Osteoblast (primary cell): ENCODE data around the gene MUC2. TPM values are rescaled to one million over a fixed set of nuclear protein-coding genes. Genes with fewer than 3 reads are reported as not detected.

Experiments used
- DNase-seq: peaks from one replicate; pipeline ENCODE4 v3.0.0; 2011; ENCODE audit warnings: low spot score, mixed read lengths; ENCODE audit not compliant: insufficient read length; ENCODE audit errors: missing footprints
- H2AFZ ChIP-seq: 2 replicates; pipeline ENCODE4 v1.6.0; 2011; ENCODE audit warnings: mild to moderate bottlenecking, low read length
- H3K27ac ChIP-seq: 2 replicates; pipeline ENCODE4 v1.5.1; 2011; ENCODE audit warnings: mild to moderate bottlenecking, low read depth, low read length, moderate library complexity
- H3K27me3 ChIP-seq: 2 replicates; pipeline ENCODE4 v1.6.0; 2012; ENCODE audit warnings: mild to moderate bottlenecking, control low read depth, inconsistent platforms, low read length, moderate library complexity; ENCODE audit not compliant: insufficient read depth
- H3K36me3 ChIP-seq: 2 replicates; pipeline ENCODE4 v1.5.1; 2011; ENCODE audit warnings: mild to moderate bottlenecking, low read length, control low read depth, moderate library complexity; ENCODE audit not compliant: insufficient read depth
- H3K4me1 ChIP-seq: 2 replicates; pipeline ENCODE4 v1.5.1; 2011; ENCODE audit warnings: mild to moderate bottlenecking, low read length, control low read depth, moderate library complexity; ENCODE audit not compliant: insufficient read depth
- H3K4me2 ChIP-seq: 2 replicates; pipeline ENCODE4 v1.6.0; 2011; ENCODE audit warnings: mild to moderate bottlenecking, low read length; ENCODE audit not compliant: insufficient read depth
- H3K4me3 ChIP-seq: fragments of 200-600 bp; sonication (generic); 3 replicates; pipeline ENCODE4 v1.5.1; 2012; ENCODE audit warnings: mild to moderate bottlenecking, low read length, inconsistent platforms; ENCODE audit not compliant: insufficient read depth
- H3K79me2 ChIP-seq: 2 replicates; pipeline ENCODE4 v1.6.0; 2012; ENCODE audit warnings: mild to moderate bottlenecking, low read length, control low read depth, inconsistent platforms; ENCODE audit not compliant: insufficient read depth
- H3K9me3 ChIP-seq: 2 replicates; pipeline ENCODE4 v1.5.1; 2011; ENCODE audit warnings: low read depth, low read length, control low read depth
- H4K20me1 ChIP-seq: 2 replicates; pipeline ENCODE4 v1.6.0; 2012; ENCODE audit warnings: mild to moderate bottlenecking, low read length, control low read depth; ENCODE audit not compliant: insufficient read depth
- total RNA-seq: library from RNA; depleted of rRNA; stranded (reverse); fragments of >200 nt; gene quantifications from 2 replicates; pipeline ENCODE4 v1.2.3, GENCODE V29; 2012
- TF ChIP-seq, protein P1 (sequence below): IDR thresholded peaks from 2 replicates; pipeline ENCODE4 v1.5.1; 2011; ENCODE audit warnings: mild to moderate bottlenecking, low read depth, low read length, moderate library complexity; ENCODE audit errors: extremely low read depth

Gene MUC2
- total RNA-seq, 1 donor = not detected

DNA sequence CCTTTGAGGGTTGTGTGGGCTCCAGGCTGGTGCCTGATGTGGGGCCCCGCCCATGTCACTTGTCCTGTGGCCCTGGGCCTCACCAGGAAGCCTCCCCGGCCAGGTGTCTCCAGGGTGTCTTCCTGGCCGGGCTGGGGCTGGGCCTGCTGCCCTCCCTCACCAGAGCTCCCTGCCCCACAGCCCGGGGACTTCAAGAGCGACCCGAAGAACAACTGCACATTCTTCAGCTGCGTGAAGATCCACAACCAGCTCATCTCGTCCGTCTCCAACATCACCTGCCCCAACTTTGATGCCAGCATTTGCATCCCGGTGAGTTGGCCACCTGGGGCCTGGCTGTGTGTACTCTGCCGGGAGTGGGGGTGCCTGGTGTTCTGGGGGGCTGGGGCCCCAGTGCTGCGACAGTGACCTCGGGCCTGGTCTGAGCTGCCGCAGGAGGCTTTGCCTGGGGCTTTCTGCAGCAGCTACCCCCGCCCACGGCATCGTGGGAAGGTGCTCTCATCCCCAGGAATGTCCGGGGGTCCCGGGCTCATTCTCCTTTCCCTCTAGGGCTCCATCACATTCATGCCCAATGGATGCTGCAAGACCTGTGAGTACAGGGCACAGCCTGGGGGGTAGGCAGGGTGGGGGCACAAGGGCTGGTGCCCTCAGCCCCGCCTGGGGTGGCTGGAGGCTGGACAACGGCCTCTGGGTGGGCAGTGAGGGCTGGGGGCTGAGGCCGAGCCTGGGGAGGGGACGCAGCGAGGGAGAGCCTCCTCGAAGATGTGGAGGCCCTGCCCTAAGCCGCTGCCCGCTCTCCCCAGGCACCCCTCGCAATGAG lies 34.6 kb downstream of the MUC2 start:
- no peaks in the 10 kb centered on the region for H3K9me3 ChIP-seq
- no peak for DNase-seq
- TF ChIP-seq, protein P1, sequence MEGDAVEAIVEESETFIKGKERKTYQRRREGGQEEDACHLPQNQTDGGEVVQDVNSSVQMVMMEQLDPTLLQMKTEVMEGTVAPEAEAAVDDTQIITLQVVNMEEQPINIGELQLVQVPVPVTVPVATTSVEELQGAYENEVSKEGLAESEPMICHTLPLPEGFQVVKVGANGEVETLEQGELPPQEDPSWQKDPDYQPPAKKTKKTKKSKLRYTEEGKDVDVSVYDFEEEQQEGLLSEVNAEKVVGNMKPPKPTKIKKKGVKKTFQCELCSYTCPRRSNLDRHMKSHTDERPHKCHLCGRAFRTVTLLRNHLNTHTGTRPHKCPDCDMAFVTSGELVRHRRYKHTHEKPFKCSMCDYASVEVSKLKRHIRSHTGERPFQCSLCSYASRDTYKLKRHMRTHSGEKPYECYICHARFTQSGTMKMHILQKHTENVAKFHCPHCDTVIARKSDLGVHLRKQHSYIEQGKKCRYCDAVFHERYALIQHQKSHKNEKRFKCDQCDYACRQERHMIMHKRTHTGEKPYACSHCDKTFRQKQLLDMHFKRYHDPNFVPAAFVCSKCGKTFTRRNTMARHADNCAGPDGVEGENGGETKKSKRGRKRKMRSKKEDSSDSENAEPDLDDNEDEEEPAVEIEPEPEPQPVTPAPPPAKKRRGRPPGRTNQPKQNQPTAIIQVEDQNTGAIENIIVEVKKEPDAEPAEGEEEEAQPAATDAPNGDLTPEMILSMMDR = no peak
- no peak overlapping the region for H3K4me2 ChIP-seq
- no peak overlapping the region for H3K27ac ChIP-seq
- H2AFZ ChIP-seq = no peak overlapping the region
- H3K36me3 ChIP-seq = no peaks in the 10 kb centered on the region
- no peaks in the 10 kb centered on the region for H4K20me1 ChIP-seq
- H3K27me3 ChIP-seq = peaks cover 3% of the 10 kb centered on the region
- H3K4me1 ChIP-seq = no peaks in the 10 kb centered on the region
- no peak overlapping the region for H3K4me3 ChIP-seq
- no peaks in the 10 kb centered on the region for H3K79me2 ChIP-seq

DNA sequence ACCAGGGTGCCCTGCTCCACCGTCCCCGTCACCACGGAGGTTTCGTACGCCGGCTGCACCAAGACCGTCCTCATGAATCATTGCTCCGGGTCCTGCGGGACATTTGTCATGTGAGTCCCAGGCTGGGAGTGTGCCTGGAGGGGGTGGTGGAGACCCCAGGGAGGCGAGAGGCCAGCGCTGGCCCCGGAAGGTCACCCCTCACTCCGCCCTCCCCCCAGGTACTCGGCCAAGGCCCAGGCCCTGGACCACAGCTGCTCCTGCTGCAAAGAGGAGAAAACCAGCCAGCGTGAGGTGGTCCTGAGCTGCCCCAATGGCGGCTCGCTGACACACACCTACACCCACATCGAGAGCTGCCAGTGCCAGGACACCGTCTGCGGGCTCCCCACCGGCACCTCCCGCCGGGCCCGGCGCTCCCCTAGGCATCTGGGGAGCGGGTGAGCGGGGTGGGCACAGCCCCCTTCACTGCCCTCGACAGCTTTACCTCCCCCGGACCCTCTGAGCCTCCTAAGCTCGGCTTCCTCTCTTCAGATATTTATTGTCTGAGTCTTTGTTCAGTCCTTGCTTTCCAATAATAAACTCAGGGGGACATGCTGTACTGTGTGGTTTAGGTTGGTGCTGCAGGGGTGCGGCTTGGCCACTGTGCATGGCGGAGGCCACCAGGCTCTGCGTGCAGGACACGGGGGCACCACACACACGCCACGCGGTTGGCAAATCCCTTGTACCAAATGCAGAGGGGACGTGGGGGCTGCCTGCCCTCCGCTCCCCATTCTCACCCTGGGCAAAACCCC lies 35.4 kb downstream of the MUC2 start:
- Histone ChIP-seq H4K20me1 (no peaks in the 10 kb centered on the region), H3K27ac (no peak overlapping the region), H3K4me2 (no peak overlapping the region), H3K79me2 (no peaks in the 10 kb centered on the region), H3K36me3 (no peaks in the 10 kb centered on the region), H3K4me3 (no peak overlapping the region), H3K27me3 (peaks cover 3% of the 10 kb centered on the region), H3K4me1 (no peaks in the 10 kb centered on the region), H3K9me3 (no peaks in the 10 kb centered on the region), H2AFZ (no peak overlapping the region)
- TF ChIP-seq, protein P1 = no peak
- peak; percentile 84 for DNase-seq

DNA sequence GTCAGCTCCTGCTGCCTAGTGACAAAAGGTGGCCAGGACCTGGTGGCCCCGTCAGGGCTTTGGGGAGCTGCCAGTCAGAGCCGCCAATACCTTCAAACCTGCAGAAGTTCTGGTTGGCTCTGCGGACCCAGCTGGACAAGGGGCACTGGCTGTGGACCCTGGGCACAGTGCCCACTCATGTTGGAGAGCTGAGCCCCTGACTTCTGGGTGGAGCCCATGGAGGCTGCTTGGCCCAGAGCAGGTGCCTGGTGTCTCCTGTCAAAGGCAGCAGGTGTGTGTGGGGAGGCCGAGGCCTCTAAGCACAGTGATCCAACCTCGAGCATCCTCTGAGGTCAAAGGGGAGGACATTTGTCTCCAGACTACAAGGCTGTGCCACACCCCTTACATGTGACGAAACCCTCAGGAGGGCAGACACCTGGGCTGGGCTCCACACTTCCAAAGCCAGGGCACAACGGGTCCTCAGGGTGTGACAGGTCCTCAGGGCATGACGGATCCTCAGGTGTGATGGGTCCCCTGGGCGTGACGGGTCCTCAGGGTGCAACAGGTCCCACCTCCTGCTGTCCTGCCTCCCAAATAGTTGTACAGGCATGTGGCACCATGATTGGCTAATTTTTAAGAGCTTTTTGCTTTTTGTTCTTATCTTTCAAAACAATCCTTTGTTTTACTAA lies 37.0 kb downstream of the MUC2 start:
- Histone ChIP-seq H3K27me3 (peaks cover 3% of the 10 kb centered on the region), H3K36me3 (no peaks in the 10 kb centered on the region), H3K4me3 (no peak overlapping the region), H4K20me1 (no peaks in the 10 kb centered on the region), H3K9me3 (no peaks in the 10 kb centered on the region), H2AFZ (no peak overlapping the region), H3K4me2 (no peak overlapping the region), H3K4me1 (no peaks in the 10 kb centered on the region), H3K27ac (no peak overlapping the region), H3K79me2 (no peaks in the 10 kb centered on the region)
- TF ChIP-seq, protein P1 = no peak
- DNase-seq = peak; percentile 56
